NCI-H1694 (cell line): Measurements from ENCODE around the gene CRHBP.

Source experiments
- DNase-seq: peaks from one replicate; lab custom pipeline; 2025; lab: John Stamatoyannopoulos, UW

CRHBP gene

DNA sequence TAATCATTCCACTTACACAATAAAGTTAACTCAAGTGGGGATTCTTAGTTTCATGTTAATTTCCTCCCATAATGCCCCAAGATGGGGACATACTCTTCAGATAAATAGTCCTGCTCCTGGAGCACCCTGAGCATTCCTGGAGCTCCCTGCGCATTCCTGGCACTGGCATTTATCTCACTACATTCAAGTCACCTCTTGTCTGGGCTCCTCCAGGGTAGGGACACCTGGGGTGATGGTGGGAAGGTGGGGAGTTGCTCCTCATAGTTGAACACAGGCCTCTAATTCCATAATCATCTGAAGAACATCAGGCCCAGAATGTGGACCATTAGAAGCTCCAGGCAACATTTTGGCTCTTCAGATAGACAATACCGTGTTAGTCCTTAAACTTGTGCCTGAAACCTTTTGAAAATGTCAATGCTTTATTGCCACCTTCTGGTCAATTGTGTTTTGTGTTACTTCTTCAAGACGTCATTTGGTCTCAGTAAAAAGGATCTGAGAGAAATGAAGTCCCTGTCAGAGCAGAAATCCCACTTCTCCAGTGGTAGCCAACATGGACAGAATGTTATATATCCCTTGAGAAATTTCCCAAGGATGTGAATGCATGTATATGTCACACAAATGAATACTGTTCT is 63.2 kb downstream of the CRHBP start:
- peak; percentile 8 for DNase-seq

- DNase-seq: no peak
Measured at GRCh38 chr5:77016962-77017361, 64.1 kb downstream of the CRHBP start.

DNA sequence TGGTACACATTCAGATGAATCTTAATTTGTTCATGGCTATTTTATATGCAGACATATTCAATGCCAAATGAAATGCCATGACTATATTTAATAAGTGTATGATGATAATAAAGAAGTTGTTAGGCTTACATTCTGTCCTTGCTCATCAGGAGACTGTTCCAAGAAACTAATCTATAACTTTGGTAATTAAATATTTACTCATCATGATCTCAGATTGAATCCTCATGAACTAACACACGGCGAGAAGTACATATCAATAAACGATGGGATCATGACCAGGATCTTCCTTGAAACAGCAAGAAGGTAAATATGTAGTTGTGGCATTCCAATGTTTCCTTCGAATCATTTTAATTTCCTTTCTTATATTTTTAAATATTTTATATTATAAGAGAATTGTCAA is 64.8 kb downstream of the CRHBP start:
- DNase-seq: no peak
